A673 (cell line): Measurements from ENCODE around the gene NMNAT3. TPM values are rescaled to one million over a fixed set of nuclear protein-coding genes. Genes with fewer than 3 reads are reported as not detected.

Experiments
- BruUV-seq: library from RNA; stranded (reverse); fragments of 400-500 nt; replicated peaks from 2 replicates; lab custom pipeline; 2021; lab: Mats Ljungman, UMichigan
- CTCF ChIA-PET: fragments of 300-600 bp; sonication (Branson Sonifier 250); formaldehyde crosslinking; loops from one replicate; lab custom pipeline; 2022; ENCODE audit warnings: antibody characterized with exemption; lab: Charles Lee
- POLR2A ChIA-PET: fragments of 300-600 bp; sonication (Branson Sonifier 250); formaldehyde crosslinking; loops from one replicate; lab custom pipeline; 2022; ENCODE audit warnings: antibody characterized with exemption; ENCODE audit not compliant: low non-redundant PET; lab: Charles Lee
- DNase-seq: peaks from one replicate; pipeline ENCODE4 v3.0.0-alpha.2; 2015; ENCODE audit warnings: low spot score
- H3K27ac ChIP-seq: fragments of 200-600 bp; sonication (generic); 2 replicates; pipeline ENCODE4 v1.5.1; 2016; ENCODE audit warnings: mixed run types, low read depth, mild to moderate bottlenecking, mixed read lengths, antibody characterized with exemption, low read length; ENCODE audit not compliant: poor library complexity, severe bottlenecking
- H3K27me3 ChIP-seq: fragments of 200-600 bp; sonication (generic); replicated peaks from 2 replicates; pipeline ENCODE4 v1.6.1; 2017; ENCODE audit warnings: mixed run types, low read depth, mild to moderate bottlenecking, mixed read lengths, antibody characterized with exemption, low read length; ENCODE audit not compliant: insufficient read depth, poor library complexity
- H3K36me3 ChIP-seq: fragments of 200-600 bp; sonication (generic); 2 replicates; pipeline ENCODE4 v1.6.1; 2016; ENCODE audit warnings: mixed run types, mild to moderate bottlenecking, mixed read lengths, antibody characterized with exemption, low read length; ENCODE audit not compliant: insufficient read depth, poor library complexity, severe bottlenecking
- H3K4me1 ChIP-seq: fragments of 200-600 bp; sonication (generic); 2 replicates; pipeline ENCODE4 v1.6.1; 2017; ENCODE audit warnings: mixed run types, mild to moderate bottlenecking, mixed read lengths, antibody characterized with exemption, low read length; ENCODE audit not compliant: insufficient read depth, poor library complexity, severe bottlenecking
- H3K4me3 ChIP-seq: fragments of 200-600 bp; sonication (generic); 2 replicates; pipeline ENCODE4 v1.5.1; 2016; ENCODE audit warnings: low read depth, mixed run types, mild to moderate bottlenecking, mixed read lengths, low read length; ENCODE audit not compliant: poor library complexity, severe bottlenecking
- H3K9me3 ChIP-seq: fragments of 200-600 bp; sonication (generic); 2 replicates; pipeline ENCODE4 v1.6.1; 2016; ENCODE audit warnings: mixed run types, low read depth, mild to moderate bottlenecking, mixed read lengths, antibody characterized with exemption, low read length; ENCODE audit not compliant: poor library complexity, severe bottlenecking
- EZH2 ChIP-seq: fragments of 200-600 bp; sonication (generic); IDR thresholded peaks from 2 replicates; pipeline ENCODE4 v1.6.1; 2017; ENCODE audit warnings: borderline replicate concordance, low read depth, mild to moderate bottlenecking, mixed read lengths, antibody characterized with exemption, low read length; ENCODE audit not compliant: poor library complexity, severe bottlenecking
- intact Hi-C: fragments of 100-400 bp; cut with micrococcal nuclease; formaldehyde crosslinking; loops from one replicate; pipeline ENCODE4 v1.10.0; 2022; ENCODE audit not compliant: unreplicated experiment
- total RNA-seq: library from RNA; stranded (reverse); gene quantifications from 2 replicates; pipeline ENCODE4 v1.2.3, GENCODE V29; 2021
- TF ChIP-seq, protein P1 (sequence below): fragments of 300-800, 200-600 bp; sonication (generic); conservative IDR thresholded peaks from 2 replicates; pipeline ENCODE4 v1.5.1; 2017; ENCODE audit warnings: low read depth, mild to moderate bottlenecking, antibody characterized with exemption, low read length, moderate library complexity, mixed read lengths

The NMNAT3 gene
- total RNA-seq, 1 experiment from 2014 or later, result 1.9 TPM

DNA sequence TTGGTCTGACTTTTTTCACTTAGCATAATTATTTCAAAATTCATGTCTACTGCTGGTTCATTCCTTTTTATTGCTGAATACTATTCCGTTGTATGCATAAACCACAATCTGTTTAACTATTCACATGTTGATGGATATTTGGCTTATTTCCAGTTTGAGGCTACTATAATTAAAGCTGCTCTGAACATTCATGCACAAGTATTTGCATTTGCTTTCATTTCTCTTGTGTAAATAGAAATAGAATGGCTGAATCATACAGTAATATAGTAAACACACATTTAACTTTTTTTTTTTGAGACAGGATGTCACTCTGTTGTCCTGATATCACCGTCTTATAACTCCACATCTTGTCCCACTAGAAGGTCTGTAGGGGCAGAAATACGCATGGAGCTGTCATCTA is 57.3 kb downstream of the NMNAT3 start:
- no peaks in the 10 kb centered on the region for H3K36me3 ChIP-seq
- no peak for TF ChIP-seq EZH2
- TF ChIP-seq, protein P1, sequence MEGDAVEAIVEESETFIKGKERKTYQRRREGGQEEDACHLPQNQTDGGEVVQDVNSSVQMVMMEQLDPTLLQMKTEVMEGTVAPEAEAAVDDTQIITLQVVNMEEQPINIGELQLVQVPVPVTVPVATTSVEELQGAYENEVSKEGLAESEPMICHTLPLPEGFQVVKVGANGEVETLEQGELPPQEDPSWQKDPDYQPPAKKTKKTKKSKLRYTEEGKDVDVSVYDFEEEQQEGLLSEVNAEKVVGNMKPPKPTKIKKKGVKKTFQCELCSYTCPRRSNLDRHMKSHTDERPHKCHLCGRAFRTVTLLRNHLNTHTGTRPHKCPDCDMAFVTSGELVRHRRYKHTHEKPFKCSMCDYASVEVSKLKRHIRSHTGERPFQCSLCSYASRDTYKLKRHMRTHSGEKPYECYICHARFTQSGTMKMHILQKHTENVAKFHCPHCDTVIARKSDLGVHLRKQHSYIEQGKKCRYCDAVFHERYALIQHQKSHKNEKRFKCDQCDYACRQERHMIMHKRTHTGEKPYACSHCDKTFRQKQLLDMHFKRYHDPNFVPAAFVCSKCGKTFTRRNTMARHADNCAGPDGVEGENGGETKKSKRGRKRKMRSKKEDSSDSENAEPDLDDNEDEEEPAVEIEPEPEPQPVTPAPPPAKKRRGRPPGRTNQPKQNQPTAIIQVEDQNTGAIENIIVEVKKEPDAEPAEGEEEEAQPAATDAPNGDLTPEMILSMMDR, result no peak
- no peaks in the 10 kb centered on the region for H3K4me1 ChIP-seq
- POLR2A ChIA-PET, result no interaction called here
- H3K9me3 ChIP-seq, result no peaks in the 10 kb centered on the region
- H3K4me3 ChIP-seq, result no peak overlapping the region
- H3K27me3 ChIP-seq, result no peaks in the 10 kb centered on the region
- no TSS peak for BruUV-seq
- no peak overlapping the region for H3K27ac ChIP-seq
- DNase-seq, result no peak
- intact Hi-C loops, result no loop called here
- CTCF ChIA-PET, result no interaction called here

DNA sequence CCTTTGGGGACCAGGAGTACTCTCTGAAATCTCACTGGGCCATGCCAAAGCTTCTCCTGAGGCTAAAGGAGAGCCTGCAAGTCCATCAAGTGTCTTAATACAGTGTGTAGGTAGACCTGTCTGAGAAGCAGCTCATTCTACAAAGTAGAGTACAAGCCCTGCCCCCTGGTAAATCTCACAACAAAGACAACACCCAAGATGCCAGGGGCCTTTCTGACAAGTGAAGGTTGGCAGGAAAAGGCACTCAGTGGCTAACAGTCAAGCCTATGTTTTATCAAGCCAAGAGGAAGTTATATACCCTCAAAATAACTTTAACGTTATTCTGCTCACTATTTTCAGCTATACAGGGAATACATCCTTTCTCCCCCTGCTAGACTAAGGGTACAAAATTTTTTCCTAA is 58.3 kb downstream of the NMNAT3 start:
- TF ChIP-seq, protein P1, result no peak
- TF ChIP-seq EZH2, result no peak
- no peak for DNase-seq
- ChIA-PET CTCF (interaction anchor here (0.7 kb wide), 1 partner anchor 58 kb away, joined by 7 read pairs; no protein-coding TSS in a partner anchor), POLR2A (no interaction called here)
- intact Hi-C loops, result no loop called here
- Histone ChIP-seq H3K9me3 (no peaks in the 10 kb centered on the region), H3K4me1 (no peaks in the 10 kb centered on the region), H3K4me3 (no peak overlapping the region), H3K36me3 (no peaks in the 10 kb centered on the region), H3K27me3 (no peaks in the 10 kb centered on the region), H3K27ac (no peak overlapping the region)
- BruUV-seq, result no TSS peak

DNA sequence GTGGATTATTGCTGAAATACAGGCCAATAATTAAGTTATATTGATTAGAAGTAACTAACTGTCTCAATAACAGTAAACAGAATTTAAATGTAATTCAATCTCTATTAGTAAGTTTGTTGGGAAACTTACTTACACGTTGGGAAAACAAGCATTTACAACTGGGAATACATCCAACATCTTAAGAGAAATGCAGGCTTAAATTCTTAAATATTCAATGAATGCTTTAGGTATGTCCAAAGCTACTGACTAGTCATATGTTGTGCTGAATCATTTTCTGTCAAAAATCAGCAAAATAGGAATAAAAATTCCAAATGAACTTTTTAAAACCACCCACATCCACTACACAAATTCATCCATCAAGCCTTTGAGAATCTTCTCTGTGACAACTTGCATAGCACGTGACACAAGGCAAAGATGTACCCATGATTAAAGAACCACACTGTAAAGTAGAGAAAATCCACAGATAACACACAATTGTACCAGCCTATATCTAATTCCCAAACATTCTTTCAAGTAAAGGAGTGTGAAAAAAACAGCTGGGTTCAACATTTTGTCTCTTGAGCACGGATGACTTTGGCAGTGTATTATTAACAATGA is 60.0 kb downstream of the NMNAT3 start:
- Histone ChIP-seq H3K4me3 (no peak overlapping the region), H3K27me3 (no peaks in the 10 kb centered on the region), H3K36me3 (no peaks in the 10 kb centered on the region), H3K27ac (no peak overlapping the region), H3K9me3 (no peaks in the 10 kb centered on the region), H3K4me1 (no peaks in the 10 kb centered on the region)
- TF ChIP-seq EZH2, result no peak
- TF ChIP-seq, protein P1, result no peak
- BruUV-seq, result no TSS peak
- intact Hi-C loops, result no loop called here
- no peak for DNase-seq
- ChIA-PET CTCF (no interaction called here), POLR2A (no interaction called here)
